Measurements from ENCODE around the gene ERN1. TPM values are rescaled to one million over a fixed set of nuclear protein-coding genes. Genes with fewer than 3 reads are reported as not detected.
"Not testable (repeated sequence)": the region's sequence is repeated elsewhere in the genome, so short reads cannot be mapped to it uniquely, and the experiment has no call there.

The ERN1 gene
- total RNA-seq, 1 experiment from 2014 or later, result 27.5 TPM

- H3K9me3 ChIP-seq, result no peaks in the 10 kb centered on the region
- BruUV-seq (replicated peaks), result no TSS peak
- Mint-ChIP-seq H3K9me3 (ENCODE audit: unreplicated experiment) (no peaks in the 10 kb centered on the region), H3K4me3 (ENCODE audit: unreplicated experiment) (no peak overlapping the region), H3K36me3 (ENCODE audit: insufficient read depth, unreplicated experiment) (peaks cover 6% of the 10 kb centered on the region), H3K27me3 (ENCODE audit: insufficient read depth, unreplicated experiment) (no peaks in the 10 kb centered on the region), H3K4me1 (ENCODE audit: low read depth, unreplicated experiment) (no peaks in the 10 kb centered on the region), H3K27ac (ENCODE audit: unreplicated experiment) (no peak overlapping the region)
- H3K4me3 ChIP-seq (ENCODE audit: low read depth, low read length), result no peak overlapping the region
- H3K27me3 ChIP-seq (replicated peaks; ENCODE audit: control insufficient read depth, insufficient read depth, low read length), result no peaks in the 10 kb centered on the region
- CTCF ChIA-PET, result interaction anchor here (1.2 kb wide), 1 partner anchor 99 kb away, joined by 4 read pairs; no protein-coding TSS in a partner anchor
- no peaks in the 10 kb centered on the region for H3K36me3 ChIP-seq (ENCODE audit: control insufficient read depth, insufficient read depth, low read length)
- POLR2A ChIA-PET, result no interaction called here
- TF ChIP-seq CTCF (IDR thresholded peaks at IDR 0.05; ENCODE audit: insufficient read depth in 1 of 2, low read depth in 1 of 2, low read length in 1 of 2, severe bottlenecking in 1 of 2, unreplicated experiment in 1 of 2), result no peak
- intact Hi-C loops (cut with micrococcal nuclease; ENCODE audit: unreplicated experiment), result no loop called here
- peaks cover 8% of the 10 kb centered on the region; the same call in 1 of the 2 replicates for H3K4me1 ChIP-seq
- DNase-seq, result no peak
Measured at GRCh38 chr17:64124609-64125008, 5.3 kb downstream of the ERN1 start.

- no peak for DNase-seq
- no peaks in the 10 kb centered on the region for H3K36me3 Mint-ChIP-seq (ENCODE audit: insufficient read depth, unreplicated experiment)
- H3K4me1 ChIP-seq, result peaks cover 4% of the 10 kb centered on the region; the same call in 1 of the 2 replicates
- no peaks in the 10 kb centered on the region for H3K9me3 Mint-ChIP-seq (ENCODE audit: unreplicated experiment)
- no peaks in the 10 kb centered on the region for H3K4me1 Mint-ChIP-seq (ENCODE audit: low read depth, unreplicated experiment)
- no peaks in the 10 kb centered on the region for H3K27me3 ChIP-seq (replicated peaks; ENCODE audit: control insufficient read depth, insufficient read depth, low read length)
- no TSS peak for BruUV-seq (replicated peaks)
- no peaks in the 10 kb centered on the region for H3K27me3 Mint-ChIP-seq (ENCODE audit: insufficient read depth, unreplicated experiment)
- CTCF ChIA-PET, result no interaction called here
- intact Hi-C loops (cut with micrococcal nuclease; ENCODE audit: unreplicated experiment), result no loop called here
- POLR2A ChIA-PET, result no interaction called here
- no peaks in the 10 kb centered on the region for H3K36me3 ChIP-seq (ENCODE audit: control insufficient read depth, insufficient read depth, low read length)
- H3K4me3 Mint-ChIP-seq (ENCODE audit: unreplicated experiment), result no peak overlapping the region
- no peak for TF ChIP-seq CTCF (IDR thresholded peaks at IDR 0.05; ENCODE audit: insufficient read depth in 1 of 2, low read depth in 1 of 2, low read length in 1 of 2, severe bottlenecking in 1 of 2, unreplicated experiment in 1 of 2)
- H3K9me3 ChIP-seq, result no peaks in the 10 kb centered on the region
- no peak overlapping the region for H3K27ac Mint-ChIP-seq (ENCODE audit: unreplicated experiment)
- H3K4me3 ChIP-seq (ENCODE audit: low read depth, low read length), result no peak overlapping the region
Measured at GRCh38 chr17:64123114-64123513, 6.8 kb downstream of the ERN1 start.

GRCh38 chr17:64120972-64121786, 8.8 kb downstream of the ERN1 start:
- H3K27me3 Mint-ChIP-seq (ENCODE audit: insufficient read depth, unreplicated experiment); H3K36me3 Mint-ChIP-seq (ENCODE audit: insufficient read depth, unreplicated experiment); BruUV-seq (replicated peaks); CTCF ChIA-PET; H3K4me1 Mint-ChIP-seq (ENCODE audit: low read depth, unreplicated experiment); H3K36me3 ChIP-seq (ENCODE audit: control insufficient read depth, insufficient read depth, low read length); POLR2A ChIA-PET; H3K27me3 ChIP-seq (replicated peaks; ENCODE audit: control insufficient read depth, insufficient read depth, low read length); H3K4me3 ChIP-seq (ENCODE audit: low read depth, low read length); H3K9me3 ChIP-seq; intact Hi-C loops (cut with micrococcal nuclease; ENCODE audit: unreplicated experiment); H3K9me3 Mint-ChIP-seq (ENCODE audit: unreplicated experiment); H3K4me3 Mint-ChIP-seq (ENCODE audit: unreplicated experiment); H3K27ac Mint-ChIP-seq (ENCODE audit: unreplicated experiment); DNase-seq: not testable (repeated sequence)
- H3K4me1 ChIP-seq, result peaks cover 13% of the 10 kb centered on the region; the same call in 1 of the 2 replicates

All from Caco-2 (cell line).